K562 (cell line): ENCODE measurements around the gene RPRML.

ENCODE experiments used
- CHD4 ChIP-seq: fragments of 200-600 bp; sonication (generic); IDR thresholded peaks from 3 replicates; pipeline ENCODE4 v1.6.1; 2012; ENCODE audit warnings: low read depth, mild to moderate bottlenecking, mixed read lengths, low read length, inconsistent platforms; ENCODE audit not compliant: insufficient read depth, insufficient replicate concordance, poor library complexity, severe bottlenecking
- ZNF764 ChIP-seq: fragments of 250-450 bp; sonication (Bioruptor Pico); IDR thresholded peaks from 2 replicates; pipeline ENCODE4 v1.4.0; 2020; ENCODE audit warnings: low read depth, mild to moderate bottlenecking, moderate library complexity

DNA sequence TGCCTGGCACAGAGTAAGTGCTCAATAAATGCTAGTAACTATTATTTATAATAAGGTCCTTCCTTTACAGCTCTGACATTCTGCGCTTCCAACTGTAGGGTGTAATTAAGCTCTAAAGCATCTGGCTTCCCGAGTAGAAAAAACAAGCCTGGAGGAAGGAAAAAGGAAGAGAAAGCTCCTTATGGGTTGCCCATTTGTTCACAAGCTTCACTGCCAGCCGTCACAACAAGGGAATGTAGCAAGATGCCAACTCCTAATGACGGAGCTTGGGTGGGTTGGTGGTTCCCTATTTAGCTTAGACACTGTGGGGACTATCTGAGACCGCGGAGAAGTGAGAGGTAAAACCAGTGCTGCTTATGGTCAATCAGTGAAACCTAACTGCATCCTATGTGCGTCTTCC lies 7.3 kb upstream of the RPRML start:
- no peak for TF ChIP-seq CHD4
- no peak for TF ChIP-seq ZNF764 (CRISPR knock-in tag)
